HEK293 (cell line): ENCODE data around the gene TNNC2.

ENCODE experiments used
- YY1 ChIP-seq: fragments of 450-650 bp; formaldehyde crosslinking; IDR thresholded peaks from 2 replicates; pipeline ENCODE4 v1.5.1; 2018; ENCODE audit warnings: missing biosample characterization, missing genetic modification characterization
- ZNF514 ChIP-seq: fragments of 450-650 bp; formaldehyde crosslinking; IDR thresholded peaks from 2 replicates; pipeline ENCODE4 v1.5.1; 2016; ENCODE audit warnings: missing biosample characterization, missing genetic modification characterization
- ZNF792 ChIP-seq: fragments of 450-650 bp; formaldehyde crosslinking; IDR thresholded peaks from 2 replicates; pipeline ENCODE4 v1.5.1; 2016; ENCODE audit warnings: missing biosample characterization, missing genetic modification characterization
- ZSCAN16 ChIP-seq: fragments of 450-650 bp; formaldehyde crosslinking; IDR thresholded peaks from 2 replicates; pipeline ENCODE4 v1.5.1; 2016; ENCODE audit warnings: missing biosample characterization, missing genetic modification characterization
- TF ChIP-seq, protein P1 (sequence below): fragments of 450-650 bp; formaldehyde crosslinking; IDR thresholded peaks from 2 replicates; pipeline ENCODE4 v1.5.1; 2016; ENCODE audit warnings: missing biosample characterization, missing genetic modification characterization

- TF ChIP-seq, protein P1, sequence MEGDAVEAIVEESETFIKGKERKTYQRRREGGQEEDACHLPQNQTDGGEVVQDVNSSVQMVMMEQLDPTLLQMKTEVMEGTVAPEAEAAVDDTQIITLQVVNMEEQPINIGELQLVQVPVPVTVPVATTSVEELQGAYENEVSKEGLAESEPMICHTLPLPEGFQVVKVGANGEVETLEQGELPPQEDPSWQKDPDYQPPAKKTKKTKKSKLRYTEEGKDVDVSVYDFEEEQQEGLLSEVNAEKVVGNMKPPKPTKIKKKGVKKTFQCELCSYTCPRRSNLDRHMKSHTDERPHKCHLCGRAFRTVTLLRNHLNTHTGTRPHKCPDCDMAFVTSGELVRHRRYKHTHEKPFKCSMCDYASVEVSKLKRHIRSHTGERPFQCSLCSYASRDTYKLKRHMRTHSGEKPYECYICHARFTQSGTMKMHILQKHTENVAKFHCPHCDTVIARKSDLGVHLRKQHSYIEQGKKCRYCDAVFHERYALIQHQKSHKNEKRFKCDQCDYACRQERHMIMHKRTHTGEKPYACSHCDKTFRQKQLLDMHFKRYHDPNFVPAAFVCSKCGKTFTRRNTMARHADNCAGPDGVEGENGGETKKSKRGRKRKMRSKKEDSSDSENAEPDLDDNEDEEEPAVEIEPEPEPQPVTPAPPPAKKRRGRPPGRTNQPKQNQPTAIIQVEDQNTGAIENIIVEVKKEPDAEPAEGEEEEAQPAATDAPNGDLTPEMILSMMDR (tag by site-specific recombination), result no peak
- TF ChIP-seq ZNF514 (tag by site-specific recombination) (no peak), ZNF792 (tag by site-specific recombination) (no peak), ZSCAN16 (tag by site-specific recombination) (no peak), YY1 (tag by site-specific recombination) (no peak)
These were observed 33.6 kb upstream of the TNNC2 start for GRCh38 chr20:45860560-45861220.
